ENCODE measurements around the gene SLC37A1.

GRCh38 chr21:42496120-42496838 is 17.4 kb upstream of the SLC37A1 start, which contains the start of gene RSPH1:
- no peak for TF ChIP-seq CTCF (IDR thresholded peaks at IDR 0.05 in 2 of 3, conservative IDR thresholded peaks at IDR 0.05 in 1 of 3; ENCODE audit: borderline replicate concordance in 1 of 3, insufficient read depth in 1 of 3, low read depth in 2 of 3, low read length in 2 of 3)
- TF ChIP-seq POLR2A (IDR thresholded peaks at IDR 0.05; ENCODE audit: borderline replicate concordance, extremely low read depth, insufficient read depth, insufficient read length) = no peak
- TF ChIP-seq RAD21 (IDR thresholded peaks at IDR 0.05; ENCODE audit: low read depth) = no peak
- TF ChIP-seq EZH2 (IDR thresholded peaks at IDR 0.05) = no peak
- TF ChIP-seq YY1 (IDR thresholded peaks at IDR 0.05; ENCODE audit: extremely low read depth, insufficient replicate concordance, low read depth, low read length) = no peak
- TF ChIP-seq POLR2AphosphoS5 (IDR thresholded peaks at IDR 0.05; ENCODE audit: low read depth, low read length) = peak; percentile 58; the same call in 1 of the 2 replicates
- no peak for TF ChIP-seq MAX (IDR thresholded peaks at IDR 0.05)
- TF ChIP-seq SRF (IDR thresholded peaks at IDR 0.05; ENCODE audit: low read depth) = no peak
- TF ChIP-seq ZNF274 (IDR thresholded peaks at IDR 0.05; ENCODE audit: low read depth, low read length) = no peak

Measured in HCT116 (cell line).